ENCODE results near the gene ST3GAL2. TPM values are rescaled to one million over a fixed set of nuclear protein-coding genes. Genes with fewer than 3 reads are reported as not detected.

The ST3GAL2 gene
- total and polyA plus RNA-seq, 9 of the 15 experiments (the other 6 are each of a cell fraction or from before 2014, with no cell fraction given): 1.5 to 108 (median 34.3) TPM

DNA sequence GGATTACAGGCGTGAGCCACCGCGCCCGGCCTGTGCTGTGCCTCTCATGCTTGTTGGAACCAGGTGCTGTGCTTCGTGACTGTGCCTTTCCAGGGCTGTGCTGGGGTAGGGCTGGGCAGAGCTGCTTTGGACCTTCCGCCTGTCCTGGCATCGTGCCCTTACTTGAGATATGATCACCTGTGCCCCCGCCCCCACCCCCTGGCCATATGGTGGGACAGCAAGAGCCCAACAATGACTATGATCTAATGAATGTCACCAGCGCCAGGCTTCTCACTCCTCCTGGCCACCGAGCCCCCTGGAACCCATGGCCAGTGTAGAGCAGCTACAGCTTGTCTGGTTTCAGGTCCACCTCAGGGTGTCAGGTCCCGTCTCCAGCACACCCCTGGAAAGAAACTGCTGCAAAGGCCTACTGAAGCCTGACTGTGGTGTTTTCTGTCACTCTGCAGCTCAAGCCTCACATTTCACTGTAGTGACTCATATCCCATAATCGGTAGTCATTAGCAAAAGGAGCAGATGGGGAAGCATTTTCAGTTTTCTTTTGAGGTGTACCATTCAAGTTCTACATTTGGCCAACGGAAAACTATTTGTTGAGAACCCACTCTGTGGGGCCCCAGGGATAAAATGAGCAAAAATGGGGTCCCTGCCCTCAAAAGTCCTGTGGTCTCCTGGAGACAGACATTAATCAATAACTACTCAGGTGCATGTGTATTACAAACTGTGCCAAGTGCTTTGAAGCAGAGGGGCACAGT, 37.5 kb upstream of the ST3GAL2 start (continued):
- TF ChIP-seq, protein P1, sequence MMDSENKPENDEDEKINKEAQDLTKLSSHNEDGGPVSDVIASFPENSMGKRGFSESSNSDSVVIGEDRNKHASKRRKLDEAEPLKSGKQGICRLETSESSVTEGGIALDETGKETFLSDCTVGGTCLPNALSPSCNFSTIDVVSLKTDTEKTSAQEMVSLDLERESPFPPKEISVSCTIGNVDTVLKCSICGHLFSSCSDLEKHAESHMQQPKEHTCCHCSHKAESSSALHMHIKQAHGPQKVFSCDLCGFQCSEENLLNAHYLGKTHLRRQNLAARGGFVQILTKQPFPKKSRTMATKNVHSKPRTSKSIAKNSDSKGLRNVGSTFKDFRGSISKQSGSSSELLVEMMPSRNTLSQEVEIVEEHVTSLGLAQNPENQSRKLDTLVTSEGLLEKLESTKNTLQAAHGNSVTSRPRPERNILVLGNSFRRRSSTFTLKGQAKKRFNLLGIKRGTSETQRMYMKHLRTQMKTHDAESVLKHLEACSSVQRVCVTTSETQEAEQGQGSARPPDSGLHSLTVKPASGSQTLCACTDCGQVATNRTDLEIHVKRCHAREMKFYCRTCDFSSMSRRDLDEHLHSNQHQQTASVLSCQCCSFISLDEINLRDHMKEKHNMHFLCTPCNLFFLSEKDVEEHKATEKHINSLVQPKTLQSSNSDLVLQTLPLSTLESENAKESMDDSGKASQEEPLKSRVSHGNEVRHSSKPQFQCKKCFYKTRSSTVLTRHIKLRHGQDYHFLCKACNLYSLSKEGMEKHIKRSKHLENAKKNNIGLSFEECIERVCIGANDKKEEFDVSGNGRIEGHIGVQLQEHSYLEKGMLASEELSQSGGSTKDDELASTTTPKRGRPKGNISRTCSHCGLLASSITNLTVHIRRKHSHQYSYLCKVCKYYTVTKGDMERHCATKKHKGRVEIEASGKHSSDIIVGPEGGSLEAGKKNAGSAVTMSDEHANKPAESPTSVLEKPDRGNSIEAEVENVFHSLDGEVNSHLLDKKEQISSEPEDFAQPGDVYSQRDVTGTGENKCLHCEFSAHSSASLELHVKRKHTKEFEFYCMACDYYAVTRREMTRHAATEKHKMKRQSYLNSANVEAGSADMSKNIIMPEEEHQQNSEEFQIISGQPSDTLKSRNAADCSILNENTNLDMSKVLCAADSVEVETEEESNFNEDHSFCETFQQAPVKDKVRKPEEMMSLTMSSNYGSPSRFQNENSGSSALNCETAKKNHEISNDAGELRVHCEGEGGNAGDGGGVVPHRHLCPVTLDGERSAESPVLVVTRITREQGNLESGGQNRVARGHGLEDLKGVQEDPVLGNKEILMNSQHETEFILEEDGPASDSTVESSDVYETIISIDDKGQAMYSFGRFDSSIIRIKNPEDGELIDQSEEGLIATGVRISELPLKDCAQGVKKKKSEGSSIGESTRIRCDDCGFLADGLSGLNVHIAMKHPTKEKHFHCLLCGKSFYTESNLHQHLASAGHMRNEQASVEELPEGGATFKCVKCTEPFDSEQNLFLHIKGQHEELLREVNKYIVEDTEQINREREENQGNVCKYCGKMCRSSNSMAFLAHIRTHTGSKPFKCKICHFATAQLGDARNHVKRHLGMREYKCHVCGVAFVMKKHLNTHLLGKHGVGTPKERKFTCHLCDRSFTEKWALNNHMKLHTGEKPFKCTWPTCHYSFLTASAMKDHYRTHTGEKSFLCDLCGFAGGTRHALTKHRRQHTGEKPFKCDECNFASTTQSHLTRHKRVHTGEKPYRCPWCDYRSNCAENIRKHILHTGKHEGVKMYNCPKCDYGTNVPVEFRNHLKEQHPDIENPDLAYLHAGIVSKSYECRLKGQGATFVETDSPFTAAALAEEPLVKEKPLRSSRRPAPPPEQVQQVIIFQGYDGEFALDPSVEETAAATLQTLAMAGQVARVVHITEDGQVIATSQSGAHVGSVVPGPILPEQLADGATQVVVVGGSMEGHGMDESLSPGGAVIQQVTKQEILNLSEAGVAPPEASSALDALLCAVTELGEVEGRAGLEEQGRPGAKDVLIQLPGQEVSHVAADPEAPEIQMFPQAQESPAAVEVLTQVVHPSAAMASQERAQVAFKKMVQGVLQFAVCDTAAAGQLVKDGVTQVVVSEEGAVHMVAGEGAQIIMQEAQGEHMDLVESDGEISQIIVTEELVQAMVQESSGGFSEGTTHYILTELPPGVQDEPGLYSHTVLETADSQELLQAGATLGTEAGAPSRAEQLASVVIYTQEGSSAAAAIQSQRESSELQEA (IDR thresholded peaks at IDR 0.05; ENCODE audit: low read depth): no peak
- no peak for TF ChIP-seq FOXO4 (CRISPR knock-in tag; IDR thresholded peaks at IDR 0.05)

Measured in K562 (cell line).